Activated CD4-positive, alpha-beta T cell treated with anti-CD3 and anti-CD28 coated beads, Interleukin-2, Interleukin-6, amounts not matched to agents 100 ng/mL and 50 ng/mL, durations not matched to agents 16 hours and 8 hours (primary cell): ENCODE measurements around the gene GRIFIN.

Source experiments
- DNase-seq: peaks from one replicate; pipeline ENCODE4 v3.0.0-alpha.2; 2020

Gene GRIFIN

GRCh38 chr7:2452643-2453270, 23.4 kb downstream of the GRIFIN start:
- DNase-seq = no peak

GRCh38 chr7:2452074-2452507, 24.1 kb downstream of the GRIFIN start:
- no peak for DNase-seq

- DNase-seq = peak; percentile 86
Observed at GRCh38 chr7:2451171-2452073, 24.8 kb downstream of the GRIFIN start.

GRCh38 chr7:2450198-2451107, 25.7 kb downstream of the GRIFIN start:
- DNase-seq = no peak

- DNase-seq = no peak
Observed at GRCh38 chr7:2446676-2447075, 29.5 kb downstream of the GRIFIN start.

- DNase-seq = no peak
Observed at GRCh38 chr7:2445898-2446555, 30.2 kb downstream of the GRIFIN start.

GRCh38 chr7:2445047-2445446, 31.2 kb downstream of the GRIFIN start:
- DNase-seq = no peak

GRCh38 chr7:2444476-2444875, 31.7 kb downstream of the GRIFIN start:
- DNase-seq = no peak

- DNase-seq = no peak
Observed at GRCh38 chr7:2443491-2443890, 32.7 kb downstream of the GRIFIN start.

GRCh38 chr7:2441430-2442058, 34.7 kb downstream of the GRIFIN start:
- DNase-seq = no peak

- DNase-seq = no peak
Observed at GRCh38 chr7:2440608-2441245, 35.5 kb downstream of the GRIFIN start.

GRCh38 chr7:2438775-2439174, 37.4 kb downstream of the GRIFIN start:
- no peak for DNase-seq

GRCh38 chr7:2438186-2438585, 38.0 kb downstream of the GRIFIN start:
- DNase-seq = no peak

- DNase-seq = no peak
Observed at GRCh38 chr7:2437537-2438148, 38.6 kb downstream of the GRIFIN start.

- DNase-seq = no peak
Observed at GRCh38 chr7:2437136-2437535, 39.1 kb downstream of the GRIFIN start.

- DNase-seq = no peak
Observed at GRCh38 chr7:2436341-2437104, 39.7 kb downstream of the GRIFIN start.

- DNase-seq = no peak
Observed at GRCh38 chr7:2435146-2435545, 41.1 kb downstream of the GRIFIN start.

- DNase-seq = no peak
Observed at GRCh38 chr7:2433713-2434550, 42.3 kb downstream of the GRIFIN start.
